SJSA1 (cell line): Measurements from ENCODE around the gene ITGA8. TPM values are rescaled to one million over a fixed set of nuclear protein-coding genes. Genes with fewer than 3 reads are reported as not detected.
"Not testable (repeated sequence)": the region's sequence is repeated elsewhere in the genome, so short reads cannot be mapped to it uniquely, and the experiment has no call there.

ENCODE experiments used
- DNase-seq, 2 experiments: peaks; one replicate each; pipeline ENCODE4 v3.0.0-alpha.2; 2015 to 2020; ENCODE audit warnings: low spot score in 2 of 2, low read depth in 1 of 2
- H3K27ac ChIP-seq: fragments of 250-450 bp; sonication (Bioruptor Pico); 2 replicates; pipeline ENCODE4 v1.5.1; 2020; ENCODE audit warnings: mild to moderate bottlenecking, moderate library complexity
- H3K27me3 ChIP-seq: fragments of 250-450 bp; sonication (Bioruptor Pico); replicated peaks from 2 replicates; pipeline ENCODE4 v1.5.1; 2020; ENCODE audit warnings: mild to moderate bottlenecking, moderate library complexity
- H3K36me3 ChIP-seq: fragments of 250-450 bp; sonication (Bioruptor Pico); 2 replicates; pipeline ENCODE4 v1.5.1; 2020; ENCODE audit warnings: mild to moderate bottlenecking
- H3K4me1 ChIP-seq: fragments of 250-450 bp; sonication (Bioruptor Pico); replicated peaks from 2 replicates; pipeline ENCODE4 v1.6.1; 2021; ENCODE audit warnings: mild to moderate bottlenecking
- H3K4me3 ChIP-seq: fragments of 250-450 bp; sonication (Bioruptor Pico); 2 replicates; pipeline ENCODE4 v1.5.1; 2020; ENCODE audit warnings: mild to moderate bottlenecking
- H3K9me3 ChIP-seq: fragments of 250-450 bp; sonication (Bioruptor Pico); replicated peaks from 2 replicates; pipeline ENCODE4 v1.5.1; 2020; ENCODE audit warnings: mild to moderate bottlenecking
- total RNA-seq: library from RNA; depleted of rRNA; stranded (reverse); fragments of >200 nt; shearing (Covaris generic); gene quantifications from 2 replicates; pipeline ENCODE4 v1.2.3, GENCODE V29; 2014

ITGA8 gene
- total RNA-seq, 1 experiment from 2014 or later = 11.8 TPM

DNA sequence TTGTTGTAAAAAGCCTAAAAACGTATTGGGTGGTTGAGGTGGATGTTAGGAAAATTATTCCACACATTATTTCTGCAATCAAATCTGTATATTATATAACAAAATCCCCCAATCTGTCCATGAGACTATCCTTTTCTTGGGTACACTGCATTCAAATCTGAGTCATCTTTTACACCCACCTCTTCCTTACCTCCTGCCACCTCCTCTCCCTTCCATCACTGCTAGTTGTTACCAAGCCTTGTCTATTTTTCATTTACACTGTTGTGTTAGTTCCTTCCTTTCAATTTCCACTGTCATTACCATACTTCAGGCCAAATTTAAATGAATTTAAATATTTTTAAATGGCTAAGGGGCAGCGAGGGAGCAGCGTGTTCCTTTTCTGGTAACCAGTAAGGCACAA lies 83.3 kb downstream of the ITGA8 start:
- no peaks in the 10 kb centered on the region for H3K36me3 ChIP-seq
- H3K4me3 ChIP-seq = no peak overlapping the region
- no peaks in the 10 kb centered on the region for H3K4me1 ChIP-seq
- H3K27ac ChIP-seq = no peak overlapping the region
- H3K27me3 ChIP-seq = no peaks in the 10 kb centered on the region
- no peaks in the 10 kb centered on the region for H3K9me3 ChIP-seq
- DNase-seq = no peak

GRCh38 chr10:15632456-15633091 lies 87.1 kb downstream of the ITGA8 start:
- Histone ChIP-seq H3K9me3 (no peaks in the 10 kb centered on the region), H3K27ac (no peak overlapping the region), H3K4me1 (peaks cover 5% of the 10 kb centered on the region), H3K27me3 (no peaks in the 10 kb centered on the region), H3K36me3 (no peaks in the 10 kb centered on the region), H3K4me3 (no peak overlapping the region)
- DNase-seq = no peak

DNA sequence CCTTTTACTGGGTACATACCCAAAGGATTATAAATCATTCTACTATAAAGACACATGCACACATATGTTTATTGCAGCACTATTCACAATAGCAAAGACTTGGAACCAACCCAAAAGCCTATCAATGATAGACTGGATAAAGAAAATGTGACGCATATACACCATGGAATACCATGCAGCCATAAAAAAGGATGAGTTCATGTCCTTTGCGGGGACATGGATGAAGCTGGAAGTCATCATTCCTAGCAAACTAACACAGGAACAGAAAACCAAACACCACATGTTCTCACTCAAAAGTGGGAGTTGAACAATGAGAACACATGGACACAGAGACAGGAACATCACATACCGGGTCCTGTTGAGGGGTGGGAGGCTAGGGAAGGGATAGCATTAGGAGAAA lies 88.5 kb downstream of the ITGA8 start:
- not testable (repeated sequence) for H3K27me3 ChIP-seq, H3K27ac ChIP-seq, H3K36me3 ChIP-seq, H3K9me3 ChIP-seq, DNase-seq, H3K4me3 ChIP-seq, H3K4me1 ChIP-seq

GRCh38 chr10:15630353-15630752 lies 89.4 kb downstream of the ITGA8 start:
- no peak overlapping the region for H3K27ac ChIP-seq
- no peak overlapping the region for H3K4me3 ChIP-seq
- no peaks in the 10 kb centered on the region for H3K36me3 ChIP-seq
- H3K9me3 ChIP-seq = no peaks in the 10 kb centered on the region
- no peaks in the 10 kb centered on the region for H3K27me3 ChIP-seq
- DNase-seq = no peak
- H3K4me1 ChIP-seq = peaks cover 9% of the 10 kb centered on the region

- H3K4me1 ChIP-seq = peaks cover 11% of the 10 kb centered on the region
- no peaks in the 10 kb centered on the region for H3K36me3 ChIP-seq
- DNase-seq = peak in 1 of 2 experiments; percentile 18
- no peak overlapping the region for H3K4me3 ChIP-seq
- no peaks in the 10 kb centered on the region for H3K9me3 ChIP-seq
- H3K27ac ChIP-seq = no peak overlapping the region
- no peaks in the 10 kb centered on the region for H3K27me3 ChIP-seq
These were observed 92.0 kb downstream of the ITGA8 start for GRCh38 chr10:15627617-15628196.

GRCh38 chr10:15626937-15627336 lies 92.8 kb downstream of the ITGA8 start:
- no peak overlapping the region for H3K27ac ChIP-seq
- H3K27me3 ChIP-seq = no peaks in the 10 kb centered on the region
- no peak for DNase-seq
- H3K4me3 ChIP-seq = no peak overlapping the region
- no peaks in the 10 kb centered on the region for H3K36me3 ChIP-seq
- H3K9me3 ChIP-seq = no peaks in the 10 kb centered on the region
- H3K4me1 ChIP-seq = peaks cover 18% of the 10 kb centered on the region

DNA sequence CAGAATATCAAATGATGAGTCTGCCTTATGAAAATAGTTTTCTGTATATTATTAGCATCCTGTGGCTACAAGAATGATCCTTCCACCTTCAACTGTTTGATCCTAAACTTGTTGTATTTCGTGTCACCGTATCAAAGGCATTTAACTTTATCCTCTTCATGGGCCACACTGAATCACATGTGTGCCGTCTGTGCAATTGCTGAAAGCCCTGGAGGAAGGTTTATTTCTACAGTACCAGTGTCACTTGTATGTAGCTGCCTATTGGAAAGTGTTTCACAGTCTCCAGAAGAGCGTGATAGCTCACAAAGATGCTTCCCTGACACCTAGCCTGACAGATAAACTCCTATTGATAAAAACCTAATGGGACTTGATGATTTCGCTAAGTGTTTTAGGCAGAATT lies 94.5 kb downstream of the ITGA8 start:
- no peak overlapping the region for H3K4me3 ChIP-seq
- H3K27ac ChIP-seq = no peak overlapping the region
- DNase-seq = no peak
- no peaks in the 10 kb centered on the region for H3K36me3 ChIP-seq
- no peaks in the 10 kb centered on the region for H3K27me3 ChIP-seq
- peaks cover 35% of the 10 kb centered on the region for H3K4me1 ChIP-seq
- no peaks in the 10 kb centered on the region for H3K9me3 ChIP-seq

GRCh38 chr10:15624401-15625196 lies 95.1 kb downstream of the ITGA8 start:
- H3K27ac ChIP-seq = no peak overlapping the region
- no peak overlapping the region for H3K4me3 ChIP-seq
- H3K9me3 ChIP-seq = no peaks in the 10 kb centered on the region
- no peak for DNase-seq
- H3K4me1 ChIP-seq = peaks cover 36% of the 10 kb centered on the region
- no peaks in the 10 kb centered on the region for H3K27me3 ChIP-seq
- no peaks in the 10 kb centered on the region for H3K36me3 ChIP-seq

DNA sequence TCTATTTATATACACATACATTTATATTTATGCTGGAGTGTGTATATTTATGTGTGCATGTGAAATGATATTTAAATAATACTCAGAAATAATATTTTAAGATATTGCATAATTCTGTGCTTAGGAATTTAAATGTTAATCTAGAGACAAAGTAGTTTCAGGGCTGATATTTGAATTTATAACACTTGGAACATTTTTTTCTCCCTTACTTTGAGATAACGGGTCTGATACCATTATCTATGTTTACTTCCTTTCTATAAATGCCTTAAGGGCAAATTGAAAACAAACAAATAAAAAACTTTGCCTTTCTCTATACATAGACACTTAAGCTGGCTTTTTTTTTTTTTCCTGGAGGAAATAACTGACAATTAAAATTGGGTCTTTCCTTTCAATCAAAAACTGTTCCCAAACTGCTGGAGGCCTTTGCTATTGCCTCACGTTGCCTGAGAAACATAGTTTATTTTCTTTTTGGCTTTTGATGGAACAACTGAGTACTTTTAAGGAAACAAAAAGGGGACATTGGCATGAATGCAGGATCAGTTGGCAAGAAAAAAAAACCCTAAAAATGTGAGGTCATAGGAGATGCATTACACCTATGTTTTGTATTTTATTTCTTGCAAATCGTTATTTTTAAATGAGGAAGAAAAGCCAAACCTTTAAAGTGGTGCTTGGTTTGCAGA lies 98.7 kb downstream of the ITGA8 start:
- Histone ChIP-seq H3K36me3 (no peaks in the 10 kb centered on the region), H3K9me3 (no peaks in the 10 kb centered on the region), H3K27me3 (no peaks in the 10 kb centered on the region), H3K4me1 (peaks cover 27% of the 10 kb centered on the region), H3K4me3 (no peak overlapping the region), H3K27ac (peak overlapping the region; percentile 41)
- DNase-seq = peak in 1 of 2 experiments; percentile 41

DNA sequence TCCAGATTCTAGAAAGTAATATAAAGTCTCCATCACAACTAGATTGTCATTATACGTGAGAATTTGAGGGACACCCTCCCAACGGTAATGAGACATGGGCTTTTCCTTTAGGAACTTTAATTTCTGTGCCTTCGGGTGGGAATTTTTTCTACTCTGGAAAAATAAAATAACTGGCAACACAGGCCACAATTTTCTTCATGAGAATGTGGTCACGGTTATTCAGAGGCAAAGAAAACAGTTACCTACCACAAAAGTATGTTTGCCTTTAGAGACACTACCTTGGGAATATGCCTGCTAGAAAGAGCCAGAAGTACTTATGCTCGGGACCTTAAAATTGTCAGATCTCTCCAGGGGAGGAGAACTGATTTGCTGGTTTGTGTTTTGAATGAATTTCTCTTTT lies 99.4 kb downstream of the ITGA8 start:
- DNase-seq = no peak
- no peaks in the 10 kb centered on the region for H3K9me3 ChIP-seq

DNA sequence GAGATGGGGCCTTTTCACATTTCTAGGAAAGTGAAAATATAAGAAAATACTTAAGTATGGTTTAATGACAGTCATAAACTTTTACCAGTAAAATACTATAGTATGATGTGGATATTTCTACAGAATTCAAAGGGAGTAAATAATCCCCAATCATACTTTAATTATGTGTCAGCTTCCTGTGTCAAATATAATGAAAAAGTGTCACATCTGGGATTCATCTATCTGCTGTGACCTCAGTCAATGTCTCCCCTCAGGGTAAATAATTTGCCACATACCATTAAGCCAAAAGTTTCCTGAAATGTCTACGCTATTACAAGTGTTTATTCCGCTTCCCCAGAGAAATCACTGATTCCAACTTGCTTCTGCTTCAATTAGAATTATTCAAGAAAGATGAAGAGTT lies 110.5 kb downstream of the ITGA8 start:
- H3K27ac ChIP-seq = peak overlapping the region; percentile 69
- H3K4me3 ChIP-seq = no peak overlapping the region
- peaks cover 33% of the 10 kb centered on the region for H3K4me1 ChIP-seq
- H3K9me3 ChIP-seq = no peaks in the 10 kb centered on the region
- H3K36me3 ChIP-seq = no peaks in the 10 kb centered on the region
- H3K27me3 ChIP-seq = no peaks in the 10 kb centered on the region
- DNase-seq = peak in 1 of 2 experiments; percentile 81

More for the DNA sequence above, 99.4 kb downstream of the ITGA8 start:
- Histone ChIP-seq H3K27ac (no peak overlapping the region; the same call in 1 of the 2 replicates), H3K4me3 (no peak overlapping the region), H3K36me3 (no peaks in the 10 kb centered on the region), H3K4me1 (peaks cover 27% of the 10 kb centered on the region), H3K27me3 (no peaks in the 10 kb centered on the region)

DNA sequence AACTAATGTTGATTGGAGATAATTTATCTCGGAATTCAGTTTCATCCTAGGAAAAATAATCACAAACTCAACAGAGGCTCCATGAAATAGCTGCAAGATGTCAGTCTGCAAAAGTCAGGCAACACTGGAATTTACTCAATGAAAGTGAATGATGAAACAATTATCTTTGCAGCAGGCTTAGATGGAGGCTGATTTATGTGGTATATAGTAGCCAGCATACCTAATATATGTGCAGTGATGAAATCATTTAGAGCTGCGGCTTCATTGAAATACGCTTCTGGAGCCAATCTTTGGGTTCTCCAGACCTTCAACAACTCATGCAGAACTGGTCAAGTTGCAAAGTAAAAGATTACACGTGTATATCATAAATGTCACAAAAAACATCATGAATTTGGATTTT lies 113.3 kb downstream of the ITGA8 start:
- H3K36me3 ChIP-seq = no peaks in the 10 kb centered on the region
- no peak for DNase-seq
- H3K27ac ChIP-seq = no peak overlapping the region
- no peaks in the 10 kb centered on the region for H3K27me3 ChIP-seq
- H3K9me3 ChIP-seq = no peaks in the 10 kb centered on the region
- H3K4me1 ChIP-seq = peaks cover 46% of the 10 kb centered on the region
- no peak overlapping the region for H3K4me3 ChIP-seq

DNA sequence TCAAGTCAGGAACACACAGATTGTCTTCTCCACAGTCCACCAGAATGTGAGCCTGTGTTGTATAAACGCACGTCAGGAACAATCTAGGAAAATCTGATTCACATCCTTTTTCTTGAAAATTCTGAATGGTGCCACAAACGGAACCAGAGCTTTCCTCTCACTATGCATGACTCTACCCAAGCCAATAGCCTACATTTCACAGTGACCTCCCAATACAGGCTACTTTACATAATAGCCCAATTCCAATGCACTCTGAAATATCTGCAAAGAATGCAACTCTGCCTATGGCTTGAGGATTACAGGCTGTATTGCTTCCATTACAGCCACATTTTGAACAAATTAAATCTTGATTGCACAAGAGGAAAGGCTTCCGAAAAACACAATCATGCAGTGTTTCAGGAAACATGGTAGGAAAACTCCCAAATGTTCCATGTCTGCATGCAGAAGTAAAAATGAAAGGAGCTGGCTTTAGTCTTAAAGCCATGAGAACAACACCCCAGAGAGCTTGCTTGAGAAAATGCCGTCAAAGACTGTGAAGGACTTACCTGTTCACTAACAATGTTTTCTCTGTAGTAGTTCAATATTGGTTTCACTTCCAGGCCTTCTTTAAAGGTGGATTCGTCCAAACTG lies 113.9 kb downstream of the ITGA8 start:
- no peak for DNase-seq
- H3K27ac ChIP-seq = no peak overlapping the region
- H3K9me3 ChIP-seq = no peaks in the 10 kb centered on the region
- H3K27me3 ChIP-seq = no peaks in the 10 kb centered on the region
- peaks cover 46% of the 10 kb centered on the region for H3K4me1 ChIP-seq
- H3K36me3 ChIP-seq = no peaks in the 10 kb centered on the region
- H3K4me3 ChIP-seq = no peak overlapping the region
